ENCODE results near the gene IQCH.

IQCH gene

GRCh38 chr15:67254238-67255175 is at the start of gene IQCH, which contains the start of gene AAGAB:
Gene IQCH, plus strand, starts transcription at chr15:67254786. Its CDS starts 111 bp downstream, at chr15:67254897.
Gene AAGAB, minus strand, starts transcription at chr15:67254661. Its CDS starts 30 bp downstream, at chr15:67254631.
- TF ChIP-seq CTCF (IDR thresholded peaks at IDR 0.05; ENCODE audit: low read depth, low read length) = no peak
- H3K4me3 ChIP-seq (ENCODE audit: low read depth, low read length) = peak within 1 kb of the TSS; percentile 94

DNA sequence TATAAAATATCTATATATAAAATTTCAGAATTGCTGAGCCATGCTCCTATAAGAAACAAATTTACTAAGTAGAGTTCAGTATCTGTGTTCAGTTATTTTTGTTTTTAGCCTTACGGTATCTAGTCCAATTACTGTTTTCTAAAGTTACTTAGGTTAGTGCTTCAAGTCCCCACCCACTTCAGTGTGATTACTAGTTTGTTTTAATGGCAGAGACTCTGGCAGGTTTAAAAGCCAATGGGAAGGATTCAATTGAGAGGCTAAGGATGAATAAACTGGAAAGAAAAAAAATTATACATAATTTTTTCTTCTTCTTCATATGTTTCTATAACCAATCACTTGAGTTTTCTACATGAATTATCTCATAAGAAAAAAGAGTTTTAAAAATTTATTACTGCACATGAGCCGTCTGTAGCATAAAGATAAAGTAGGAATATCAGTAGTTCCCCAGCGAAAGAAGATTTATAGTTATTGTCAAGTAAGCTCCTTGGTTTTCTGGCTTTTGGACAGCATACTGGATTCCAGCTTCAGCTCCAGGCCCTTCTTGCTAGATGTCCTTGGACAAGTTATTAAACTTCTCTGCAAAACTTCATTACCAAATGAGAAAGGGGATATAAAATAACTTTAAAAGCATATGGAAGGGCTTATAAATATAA is 46.9 kb upstream of the IQCH start:
- no peak overlapping the region for H3K4me3 ChIP-seq (ENCODE audit: low read depth, low read length)
- TF ChIP-seq CTCF (IDR thresholded peaks at IDR 0.05; ENCODE audit: low read depth, low read length) = no peak

- no peak for TF ChIP-seq CTCF (IDR thresholded peaks at IDR 0.05; ENCODE audit: low read depth, low read length)
- no peak overlapping the region for H3K4me3 ChIP-seq (ENCODE audit: low read depth, low read length)
Measured at GRCh38 chr15:67208396-67208795, 46.2 kb upstream of the IQCH start.

DNA sequence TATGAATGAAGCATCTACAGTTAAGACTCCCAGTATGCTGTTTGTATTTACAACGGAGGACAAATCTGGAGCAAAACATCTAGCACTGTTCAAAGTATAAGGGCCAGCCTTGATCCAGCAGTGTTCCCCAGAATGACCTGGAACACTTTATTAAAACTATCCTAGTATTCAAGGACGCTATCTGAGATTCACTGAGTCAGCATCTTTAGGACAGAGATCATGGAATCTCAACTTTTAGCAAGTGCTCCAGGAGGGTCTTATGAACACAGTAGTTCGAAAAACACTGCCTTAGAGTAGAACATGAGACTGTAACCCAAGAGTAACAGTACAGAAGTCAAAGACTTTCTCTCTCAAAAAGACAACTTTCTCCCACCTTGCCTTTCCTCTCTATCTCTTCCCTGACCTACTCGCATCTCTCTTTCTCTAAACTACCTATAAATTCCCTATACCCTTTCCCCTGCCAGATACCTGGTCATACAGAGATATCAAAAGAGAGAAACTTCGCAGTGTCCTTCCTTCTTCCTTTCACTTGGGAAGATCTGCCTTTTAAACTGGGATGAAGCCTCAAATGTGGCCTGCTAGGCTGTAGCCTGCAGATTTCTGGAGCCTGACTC is 43.9 kb upstream of the IQCH start:
- no peak for TF ChIP-seq CTCF (IDR thresholded peaks at IDR 0.05; ENCODE audit: low read depth, low read length)
- no peak overlapping the region for H3K4me3 ChIP-seq (ENCODE audit: low read depth, low read length)

- no peak overlapping the region for H3K4me3 ChIP-seq (ENCODE audit: low read depth, low read length)
- TF ChIP-seq CTCF (IDR thresholded peaks at IDR 0.05; ENCODE audit: low read depth, low read length) = no peak
Measured at GRCh38 chr15:67212684-67213367, 41.8 kb upstream of the IQCH start.

- no peak overlapping the region for H3K4me3 ChIP-seq (ENCODE audit: low read depth, low read length)
- no peak for TF ChIP-seq CTCF (IDR thresholded peaks at IDR 0.05; ENCODE audit: low read depth, low read length)
Measured at GRCh38 chr15:67215102-67215501, 39.5 kb upstream of the IQCH start.

Data from WI38 (cell line).